Measurements from ENCODE around the gene SVOP. TPM values are rescaled to one million over a fixed set of nuclear protein-coding genes. Genes with fewer than 3 reads are reported as not detected.

The SVOP gene
- total RNA-seq, 1 experiment from 2014 or later: 0.47 TPM

DNA sequence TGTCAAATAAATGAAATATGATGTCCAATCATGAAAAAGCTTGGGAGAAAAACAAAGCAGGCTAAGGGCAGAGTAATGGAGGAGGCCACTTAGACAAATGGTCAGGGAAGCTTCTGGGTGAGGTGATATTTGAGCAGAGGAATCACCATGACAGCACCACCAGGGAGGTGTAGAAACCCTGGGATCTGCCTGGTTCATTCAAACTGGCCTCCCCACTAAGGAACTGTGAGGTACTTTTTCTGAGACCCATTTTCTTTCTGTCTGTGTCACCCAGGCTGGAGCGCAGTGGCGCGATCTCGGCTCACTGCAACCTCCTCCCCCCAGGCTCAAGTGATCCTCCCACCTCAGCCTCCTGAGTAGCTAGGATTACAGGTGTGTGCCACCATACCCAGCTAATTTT lies 155.7 kb downstream of the SVOP start (continued):
- TF ChIP-seq EGR1 (IDR thresholded peaks at IDR 0.05; ENCODE audit: low read depth) (no peak), CBX3 (IDR thresholded peaks at IDR 0.05; ENCODE audit: low read depth) (no peak), FOSL1 (IDR thresholded peaks at IDR 0.05; ENCODE audit: low read depth) (no peak), EZH2phosphoT487 (IDR thresholded peaks at IDR 0.05; ENCODE audit: borderline replicate concordance) (no peak), SP1 (IDR thresholded peaks at IDR 0.05; ENCODE audit: low read depth) (no peak), ELF1 (IDR thresholded peaks at IDR 0.05; ENCODE audit: borderline replicate concordance, low read depth) (no peak), JUND (IDR thresholded peaks at IDR 0.05) (no peak)
- TF ChIP-seq, protein P1, sequence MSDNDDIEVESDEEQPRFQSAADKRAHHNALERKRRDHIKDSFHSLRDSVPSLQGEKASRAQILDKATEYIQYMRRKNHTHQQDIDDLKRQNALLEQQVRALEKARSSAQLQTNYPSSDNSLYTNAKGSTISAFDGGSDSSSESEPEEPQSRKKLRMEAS (IDR thresholded peaks at IDR 0.05): no peak

DNA sequence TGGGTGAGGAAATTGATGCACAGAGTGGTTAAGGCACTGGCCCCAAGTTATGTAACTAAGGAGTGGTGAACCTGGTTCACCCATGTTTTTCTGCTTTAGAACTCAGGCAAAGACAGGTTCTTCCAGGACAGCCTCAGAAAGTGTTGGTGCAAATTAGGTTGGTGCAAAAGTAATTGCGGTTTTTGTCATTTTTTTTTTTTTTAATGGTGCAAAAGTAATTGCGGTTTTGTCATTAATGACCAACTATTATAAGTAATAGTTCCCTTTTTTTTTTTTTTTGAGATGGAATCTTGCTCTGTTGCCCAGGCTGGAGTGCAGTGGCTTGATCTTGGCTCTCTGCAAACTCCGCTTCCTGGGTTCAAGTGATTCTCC lies 158.3 kb downstream of the SVOP start:
- intact Hi-C loops (cut with micrococcal nuclease): no loop called here
- TF ChIP-seq EZH2phosphoT487 (IDR thresholded peaks at IDR 0.05; ENCODE audit: borderline replicate concordance): no peak
- TF ChIP-seq SIN3A (IDR thresholded peaks at IDR 0.05; ENCODE audit: low read depth): no peak
- no peak for TF ChIP-seq CTCF (IDR thresholded peaks at IDR 0.05 in 2 of 3, conservative IDR thresholded peaks at IDR 0.05 in 1 of 3; ENCODE audit: borderline replicate concordance in 1 of 3, insufficient read depth in 1 of 3, low read depth in 2 of 3, low read length in 2 of 3)
- TF ChIP-seq YY1 (IDR thresholded peaks at IDR 0.05; ENCODE audit: extremely low read depth, insufficient replicate concordance, low read depth, low read length): no peak
- TF ChIP-seq ZFX (IDR thresholded peaks at IDR 0.05): no peak
- TF ChIP-seq EZH2 (IDR thresholded peaks at IDR 0.05): no peak
- TF ChIP-seq JUND (IDR thresholded peaks at IDR 0.05): no peak
- no peak for TF ChIP-seq ZNF274 (IDR thresholded peaks at IDR 0.05; ENCODE audit: low read depth, low read length)
- no peak for TF ChIP-seq EGR1 (IDR thresholded peaks at IDR 0.05; ENCODE audit: low read depth)
- TF ChIP-seq FOSL1 (IDR thresholded peaks at IDR 0.05; ENCODE audit: low read depth): no peak
- TF ChIP-seq, protein P1 (IDR thresholded peaks at IDR 0.05): no peak
- no peak overlapping the region for H3K27ac ChIP-seq (ENCODE audit: low read depth, low read length)
- POLR2A ChIA-PET: no interaction called here
- RAD21 ChIA-PET (ENCODE audit: low non-redundant PET in 1 of 2, low total read pairs in 2 of 2, uncharacterized antibody in 2 of 2, unreplicated experiment in 2 of 2): no interaction called here
- no peak overlapping the region for H2AFZ ChIP-seq (ENCODE audit: low read depth, low read length, poor library complexity, severe bottlenecking)
- no peak overlapping the region for H3K4me3 ChIP-seq (replicated peaks in 1 of 2; ENCODE audit: low read depth in 1 of 2, low read length in 2 of 2)
- no TSS peak for BruUV-seq (replicated peaks)
- H3K9me3 ChIP-seq (ENCODE audit: control insufficient read depth in 1 of 2, insufficient read depth in 1 of 2, low read depth in 1 of 2, low read length in 2 of 2): no peaks in the 10 kb centered on the region
- no peaks in the 10 kb centered on the region for H3K79me2 ChIP-seq (ENCODE audit: insufficient read depth, low read length)
- H3K36me3 ChIP-seq (ENCODE audit: control insufficient read depth in 1 of 2, insufficient read depth in 2 of 2, low read length in 2 of 2): no peaks in the 10 kb centered on the region
- H3K9ac ChIP-seq (ENCODE audit: low read length): no peak overlapping the region
- DNase-seq (ENCODE audit: low read depth, low spot score) (no peak), ATAC-seq (no peak)
- CTCF ChIA-PET: no interaction called here
- H3K9me2 ChIP-seq (ENCODE audit: insufficient read depth): no peaks in the 10 kb centered on the region
- no peaks in the 10 kb centered on the region for H4K20me1 ChIP-seq (ENCODE audit: insufficient read depth)
- no peaks in the 10 kb centered on the region for H3K27me3 ChIP-seq (ENCODE audit: insufficient read depth, low read length)
- peaks cover 7 to 35% of the 10 kb centered on the region in 2 experiments for H3K4me1 ChIP-seq (ENCODE audit: control insufficient read depth in 1 of 2, insufficient read depth in 2 of 2, low read length in 2 of 2)
- no peak overlapping the region for H3K4me2 ChIP-seq (ENCODE audit: low read length)

All from HCT116 (cell line).